GM19099 (cell line): ENCODE measurements around the gene TRNAU1AP.

Source experiments
- POLR2A ChIP-seq: IDR thresholded peaks from 3 replicates; pipeline ENCODE4 v1.6.1; 2011; ENCODE audit warnings: low read depth; ENCODE audit not compliant: insufficient read length; ENCODE audit errors: extremely low read depth

Gene TRNAU1AP

GRCh38 chr1:28592321-28593071 lies 39.6 kb downstream of the TRNAU1AP start:
- TF ChIP-seq POLR2A: peak; percentile 48

GRCh38 chr1:28595412-28596191 lies 42.7 kb downstream of the TRNAU1AP start:
- no peak for TF ChIP-seq POLR2A

- TF ChIP-seq POLR2A: no peak
Measured at GRCh38 chr1:28601696-28602095, 48.8 kb downstream of the TRNAU1AP start.

- TF ChIP-seq POLR2A: no peak
Measured at GRCh38 chr1:28602536-28603439, 49.9 kb downstream of the TRNAU1AP start.

GRCh38 chr1:28604411-28604810 lies 51.5 kb downstream of the TRNAU1AP start:
- TF ChIP-seq POLR2A: no peak

- TF ChIP-seq POLR2A: no peak
Measured at GRCh38 chr1:28604962-28605361, 52.1 kb downstream of the TRNAU1AP start.

GRCh38 chr1:28606771-28607170 lies 53.9 kb downstream of the TRNAU1AP start:
- no peak for TF ChIP-seq POLR2A

- TF ChIP-seq POLR2A: no peak
Measured at GRCh38 chr1:28613175-28613574, 60.3 kb downstream of the TRNAU1AP start.
